Adrenal gland (tissue), 12 donors: ENCODE data around the gene CELA1. TPM values are rescaled to one million over a fixed set of nuclear protein-coding genes. Genes with fewer than 3 reads are reported as not detected.

Experiments used
- DNase-seq, 7 donors: peaks; one replicate each; pipeline ENCODE4 v3.0.0-alpha.2; 2019 to 2020
- H3K27ac ChIP-seq, 5 donors: fragments of 200-600 bp; sonication (generic) in 4 of 5; 1 replicate in 3 of 5; 2 replicates in 2 of 5; pipeline versions ENCODE4 v1.5.1 to v1.8.0; 2016 to 2020; ENCODE audit warnings: mild to moderate bottlenecking in 1 of 5
- H3K27me3 ChIP-seq: fragments of 200-600 bp; 2 replicates; pipeline ENCODE4 v1.8.0; 2021
- H3K36me3 ChIP-seq, 2 donors: fragments of 200-600 bp; replicated peaks in 1 of 2; 1 replicate in 1 of 2; 2 replicates in 1 of 2; pipeline versions ENCODE4 v1.5.1 to v1.8.0; 2018 to 2022
- H3K4me1 ChIP-seq, 2 donors: fragments of 200-600 bp; replicated peaks in 1 of 2; 1 replicate in 1 of 2; 2 replicates in 1 of 2; pipeline versions ENCODE4 v1.5.1 to v1.8.0; 2018 to 2021
- H3K4me3 ChIP-seq, 4 donors: fragments of 200-600 bp; sonication (generic) in 3 of 4; one replicate each; pipeline ENCODE4 v1.5.1; 2016 to 2018
- H3K9me3 ChIP-seq, 3 donors: fragments of 200-600 bp; sonication (generic) in 1 of 3; replicated peaks in 1 of 3; 1 replicate in 2 of 3; 2 replicates in 1 of 3; pipeline versions ENCODE4 v1.5.1 to v1.8.0; 2016 to 2021
- POLR2A ChIP-seq, 2 donors: fragments of 450-650 bp; IDR thresholded peaks; one replicate each; pipeline ENCODE4 v1.6.1; 2017; ENCODE audit warnings: antibody characterized with exemption in 2 of 2, mild to moderate bottlenecking in 2 of 2, moderate library complexity in 1 of 2
- WGBS, 4 donors: extraction: QIAGEN DNeasy Blood & Tissue Kit in 2 of 4; methylation state at CpG; one replicate each; pipeline versions ENCODE4 v1.1.5 to v1.1.7; 2013 to 2017; 5-methylcytosine and 5-hydroxymethylcytosine counted together
- intact Hi-C, 2 donors: fragments of 100-400 bp; cut with DNase I; formaldehyde crosslinking; loops; one replicate each; pipeline versions ENCODE4 v1.14.1 to v1.15.0; 2022 to 2023
- polyA plus RNA-seq, 3 donors: library from polyadenylated mRNA; stranded (reverse); fragments of 200-250 nt in 2 of 3; fragments of 350-450 nt in 1 of 3; fragmentation: Illumina TruSeq in 1 of 3; extraction: RNeasy Lipid Tissue Mini Kit (QIAGEN cat#74804) in 1 of 3; gene quantifications; one replicate each; pipeline ENCODE4 v1.2.3, GENCODE V29; 2013 to 2014
- total RNA-seq, 9 donors: library from RNA; depleted of rRNA in 4 of 9; stranded (reverse); fragments of >200 nt in 4 of 9; fragments of 120-200 nt in 1 of 9; fragmentation: NEBNext Ultra II Directional in 1 of 9; extraction: Animal tissue kit (Norgen Biotek cat#: 25700) in 1 of 9; gene quantifications; one replicate each; pipeline versions ENCODE4 v1.1.0 to v1.2.4, GENCODE V29; 2013 to 2023
- TF ChIP-seq, protein P1 (sequence below), 6 experiments: fragments of 450-650 bp in 4 of 6; fragments of 200-600 bp in 2 of 6; sonication (generic) in 1 of 6; IDR thresholded peaks; 1 replicate in 5 of 6; 2 replicates in 1 of 6; pipeline versions ENCODE4 v1.5.1 to v1.8.0; 2016 to 2021; ENCODE audit warnings: antibody characterized with exemption in 6 of 6, mild to moderate bottlenecking in 2 of 6, moderate library complexity in 1 of 6
- donor health status: healthy with polysubstance abuse.
- donor health status: Bipolar disorder and iron deficiency.
- donor health status: DM: yes; HTN: yes; CAD: no.
- donor health status: DM: no; HTN: no; CAD: no.
- donor health status: DM: no; HTN: no; CAD: no.
- donor health status: DM: yes; HTN: yes; CAD: no.

CELA1 gene
- total and polyA plus RNA-seq, 12 donors, result 0.11 to 9.4 (median 1.1) TPM; not detected in 1

DNA sequence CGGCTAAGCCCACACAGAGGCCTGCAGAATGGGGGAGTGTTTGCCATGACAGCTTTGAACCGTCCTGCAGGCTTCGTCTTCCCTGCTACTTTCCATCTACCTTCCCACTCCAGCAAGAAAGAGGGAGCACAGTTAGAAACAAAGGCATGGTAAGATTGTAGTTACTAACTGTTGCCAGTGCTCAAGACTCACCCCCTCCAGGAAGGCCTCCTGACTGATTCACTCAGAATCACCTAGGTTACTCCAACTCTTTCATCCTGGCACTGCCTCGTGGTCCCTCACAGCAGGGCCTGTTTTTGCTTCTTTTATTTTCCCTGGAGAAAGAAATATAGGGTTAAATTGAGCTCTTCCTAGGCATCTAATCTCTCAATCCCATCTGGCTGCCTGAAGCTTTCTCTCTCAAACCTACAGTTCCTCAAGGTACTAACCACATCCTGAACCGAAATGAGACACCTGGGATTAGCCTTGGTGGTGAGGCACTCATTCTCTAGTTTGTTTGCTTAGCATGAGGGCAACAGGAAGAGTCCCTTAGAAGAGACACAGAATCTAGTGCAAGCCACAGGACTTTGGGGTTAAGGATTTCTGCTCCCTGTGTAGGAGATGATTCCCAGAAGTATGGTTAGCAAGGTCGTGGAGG lies 36.9 kb upstream of the CELA1 start:
- no peak overlapping the region for H3K27ac ChIP-seq
- 68 to 91% (median 72%) methylated on average over 6 of the region's 6 CpGs for WGBS, 4 donors
- TF ChIP-seq, protein P1, sequence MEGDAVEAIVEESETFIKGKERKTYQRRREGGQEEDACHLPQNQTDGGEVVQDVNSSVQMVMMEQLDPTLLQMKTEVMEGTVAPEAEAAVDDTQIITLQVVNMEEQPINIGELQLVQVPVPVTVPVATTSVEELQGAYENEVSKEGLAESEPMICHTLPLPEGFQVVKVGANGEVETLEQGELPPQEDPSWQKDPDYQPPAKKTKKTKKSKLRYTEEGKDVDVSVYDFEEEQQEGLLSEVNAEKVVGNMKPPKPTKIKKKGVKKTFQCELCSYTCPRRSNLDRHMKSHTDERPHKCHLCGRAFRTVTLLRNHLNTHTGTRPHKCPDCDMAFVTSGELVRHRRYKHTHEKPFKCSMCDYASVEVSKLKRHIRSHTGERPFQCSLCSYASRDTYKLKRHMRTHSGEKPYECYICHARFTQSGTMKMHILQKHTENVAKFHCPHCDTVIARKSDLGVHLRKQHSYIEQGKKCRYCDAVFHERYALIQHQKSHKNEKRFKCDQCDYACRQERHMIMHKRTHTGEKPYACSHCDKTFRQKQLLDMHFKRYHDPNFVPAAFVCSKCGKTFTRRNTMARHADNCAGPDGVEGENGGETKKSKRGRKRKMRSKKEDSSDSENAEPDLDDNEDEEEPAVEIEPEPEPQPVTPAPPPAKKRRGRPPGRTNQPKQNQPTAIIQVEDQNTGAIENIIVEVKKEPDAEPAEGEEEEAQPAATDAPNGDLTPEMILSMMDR (IDR thresholded peaks at IDR 0.05), result no peak
- no peak for TF ChIP-seq POLR2A (IDR thresholded peaks at IDR 0.05)

DNA sequence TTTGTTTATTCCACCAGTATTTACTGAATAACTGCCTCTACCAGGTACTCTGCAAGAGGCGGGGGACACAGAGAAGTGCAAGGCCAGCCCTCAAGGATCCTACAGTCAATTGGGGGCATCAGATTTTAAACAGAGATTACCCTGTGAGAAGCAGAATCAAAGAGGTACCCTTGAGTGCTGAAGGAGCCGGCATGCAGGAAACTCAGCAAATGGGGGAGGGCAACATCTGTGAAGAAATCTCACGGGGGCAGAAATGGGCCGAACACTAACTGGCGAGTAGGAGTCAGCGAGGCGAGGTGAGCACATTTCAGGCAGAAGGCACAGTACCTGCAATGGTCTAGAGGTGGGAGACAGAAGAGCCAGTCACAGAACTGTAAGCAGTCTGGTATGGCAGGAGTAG lies 35.7 kb upstream of the CELA1 start:
- intact Hi-C loops, result no loop called here
- no peak for DNase-seq
- Histone ChIP-seq H3K4me3 (no peak overlapping the region), H3K36me3 (no peaks in the 10 kb centered on the region), H3K27ac (no peak overlapping the region), H3K27me3 (no peaks in the 10 kb centered on the region), H3K9me3 (no peaks in the 10 kb centered on the region), H3K4me1 (no peaks in the 10 kb centered on the region)
- TF ChIP-seq POLR2A (IDR thresholded peaks at IDR 0.05), result no peak
- TF ChIP-seq, protein P1 (IDR thresholded peaks at IDR 0.05), result no peak
- WGBS, 4 donors, result 92 to 98% (median 96%) methylated on average over 7 of the region's 7 CpGs

More for the DNA sequence above, 36.9 kb upstream of the CELA1 start:
- intact Hi-C loops, result no loop called here
- Histone ChIP-seq H3K4me1 (peaks cover 0 to 2% of the 10 kb centered on the region in 2 donors), H3K36me3 (no peaks in the 10 kb centered on the region), H3K27me3 (no peaks in the 10 kb centered on the region), H3K9me3 (no peaks in the 10 kb centered on the region), H3K4me3 (no peak overlapping the region)
- no peak for DNase-seq

DNA sequence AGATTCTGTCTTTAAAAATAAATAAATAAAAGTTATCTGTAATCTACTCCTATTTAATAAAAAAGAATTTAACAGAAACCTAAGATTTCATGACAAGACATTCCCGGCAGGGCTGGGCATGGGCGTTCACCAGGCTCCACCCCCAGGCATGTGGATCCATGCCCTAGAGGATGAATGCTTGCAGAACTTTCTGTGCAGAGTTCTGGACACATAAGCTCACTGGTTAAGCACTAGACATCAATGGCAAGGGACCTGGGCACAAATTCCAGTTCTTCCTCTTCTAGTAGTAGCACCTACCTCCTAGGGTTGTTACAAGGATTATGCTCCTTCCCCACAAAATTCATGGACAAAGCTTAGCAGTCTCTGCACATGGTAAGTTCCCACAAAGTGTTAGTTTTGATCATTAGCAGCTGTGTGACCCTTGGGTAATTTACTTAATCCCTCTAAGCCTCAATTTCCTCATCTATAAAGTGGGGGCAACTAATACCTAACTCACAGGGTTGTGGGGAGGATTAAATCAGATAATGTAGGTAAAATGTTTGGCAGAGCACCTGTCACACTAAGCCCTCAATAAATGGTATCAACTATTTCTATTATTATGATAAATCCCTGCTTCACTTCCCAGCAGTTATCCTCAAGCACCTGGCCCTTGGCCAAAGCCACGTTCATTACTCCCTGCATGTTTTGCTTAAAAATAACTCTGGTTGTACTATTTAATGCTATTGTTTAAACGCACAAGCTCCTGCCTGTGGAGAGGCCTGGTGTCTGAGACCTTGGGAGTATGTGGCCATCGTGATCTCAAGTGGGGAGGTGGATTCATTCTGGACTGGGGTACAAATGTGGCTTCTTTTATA lies 35.0 kb upstream of the CELA1 start:
- H3K36me3 ChIP-seq, result no peaks in the 10 kb centered on the region
- H3K4me1 ChIP-seq, result no peaks in the 10 kb centered on the region
- H3K27ac ChIP-seq, result no peak overlapping the region
- 51 to 61% (median 56%) methylated on average over 5 of the region's 5 CpGs for WGBS, 4 donors
- H3K9me3 ChIP-seq, result no peaks in the 10 kb centered on the region
- no peaks in the 10 kb centered on the region for H3K27me3 ChIP-seq
- peak in 2 of 7 donors; percentile 29 to 40 for DNase-seq
- intact Hi-C loops, result no loop called here
- TF ChIP-seq, protein P1 (IDR thresholded peaks at IDR 0.05), result no peak
- TF ChIP-seq POLR2A (IDR thresholded peaks at IDR 0.05), result no peak
- no peak overlapping the region for H3K4me3 ChIP-seq

DNA sequence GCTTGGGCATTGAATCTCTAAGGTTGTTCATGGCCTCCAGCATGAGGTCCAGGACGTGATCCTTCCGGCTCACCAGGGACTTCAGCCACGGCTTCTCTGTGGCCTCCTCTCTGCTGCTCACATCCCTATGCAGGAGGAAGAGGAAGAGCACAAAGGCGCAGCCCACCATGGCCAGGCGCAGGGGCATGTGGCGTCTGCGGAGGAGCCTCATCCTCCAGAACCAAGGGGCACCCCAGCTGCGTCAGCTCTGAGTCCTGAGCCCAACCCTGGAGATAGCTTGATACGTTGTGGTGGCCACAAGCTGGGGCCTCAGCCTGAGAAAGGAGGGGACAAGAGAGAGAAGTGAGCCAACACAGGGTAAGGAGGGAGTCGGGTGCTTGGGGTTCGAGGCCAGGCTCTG lies 33.1 kb upstream of the CELA1 start:
- no peak for TF ChIP-seq POLR2A (IDR thresholded peaks at IDR 0.05)
- TF ChIP-seq, protein P1 (IDR thresholded peaks at IDR 0.05), result no peak
- H3K27me3 ChIP-seq, result no peaks in the 10 kb centered on the region
- DNase-seq, result no peak
- H3K4me1 ChIP-seq, result no peaks in the 10 kb centered on the region
- no peaks in the 10 kb centered on the region for H3K9me3 ChIP-seq
- WGBS, 4 donors, result 89 to 96% (median 94%) methylated on average over 4 to 11 of the region's 11 CpGs
- intact Hi-C loops, result no loop called here
- no peak overlapping the region for H3K27ac ChIP-seq
- no peaks in the 10 kb centered on the region for H3K36me3 ChIP-seq
- no peak overlapping the region for H3K4me3 ChIP-seq
